SK-N-SH treated with all-trans-retinoic acid at 6 μM for 48 hours (cell line): ENCODE results near the gene SOCS3.

Source experiments
- ATAC-seq: fragments of 200-7000 bp; cut with Tn5 transposase; 3 replicates; pipeline ENCODE4 v1.9.1; 2020; ENCODE audit warnings: mild to moderate bottlenecking, moderate library complexity
- ARNTL ChIP-seq: fragments of 450-650 bp; formaldehyde crosslinking; IDR thresholded peaks from 2 replicates; pipeline ENCODE4 v1.5.0; 2020; ENCODE audit warnings: low read depth, mild to moderate bottlenecking, moderate library complexity, borderline replicate concordance
- BACH2 ChIP-seq: fragments of 250-450 bp; sonication (Bioruptor Pico); IDR thresholded peaks from 2 replicates; pipeline ENCODE4 v1.9.0; 2021; ENCODE audit warnings: mild to moderate bottlenecking, borderline replicate concordance
- CSDC2 ChIP-seq: fragments of 250-450 bp; sonication (Bioruptor Pico); IDR thresholded peaks from 2 replicates; pipeline ENCODE4 v1.5.0; 2020; ENCODE audit warnings: mild to moderate bottlenecking, moderate library complexity
- ESRRG ChIP-seq: fragments of 250-450 bp; sonication (Bioruptor Pico); IDR thresholded peaks from 2 replicates; pipeline ENCODE4 v1.6.1; 2021; ENCODE audit warnings: mild to moderate bottlenecking
- GLIS3 ChIP-seq: fragments of 250-450 bp; sonication (Bioruptor Pico); IDR thresholded peaks from 2 replicates; pipeline ENCODE4 v1.5.0; 2020; ENCODE audit warnings: mild to moderate bottlenecking, moderate library complexity
- ISL1 ChIP-seq: fragments of 250-450 bp; sonication (Bioruptor Pico); IDR thresholded peaks from 2 replicates; pipeline ENCODE4 v2.1.2; 2022; ENCODE audit warnings: mild to moderate bottlenecking, moderate library complexity
- OSR1 ChIP-seq: fragments of 250-450 bp; sonication (Bioruptor Pico); IDR thresholded peaks from 2 replicates; pipeline ENCODE4 v1.8.0; 2022; ENCODE audit warnings: moderate library complexity, mild to moderate bottlenecking, inconsistent platforms
- RARB ChIP-seq: fragments of 250-450 bp; sonication (Bioruptor Pico); IDR thresholded peaks from 2 replicates; pipeline ENCODE4 v1.8.0; 2021; ENCODE audit warnings: mild to moderate bottlenecking, moderate library complexity
- SNAI2 ChIP-seq: fragments of 250-450 bp; sonication (Bioruptor Pico); IDR thresholded peaks from 2 replicates; pipeline ENCODE4 v1.5.0; 2020; ENCODE audit warnings: mild to moderate bottlenecking, moderate library complexity
- TOX ChIP-seq: fragments of 250-450 bp; sonication (Bioruptor Pico); IDR thresholded peaks from 2 replicates; pipeline ENCODE4 v1.8.0; 2021; ENCODE audit warnings: mild to moderate bottlenecking, moderate library complexity, borderline replicate concordance
- ZC3H10 ChIP-seq: fragments of 250-450 bp; sonication (Bioruptor Pico); IDR thresholded peaks from 2 replicates; pipeline ENCODE4 v1.5.1; 2021; ENCODE audit warnings: mild to moderate bottlenecking, moderate library complexity
- ZFP3 ChIP-seq: fragments of 250-450 bp; sonication (Bioruptor Pico); IDR thresholded peaks from 2 replicates; pipeline ENCODE4 v1.5.0; 2020; ENCODE audit warnings: mild to moderate bottlenecking, moderate library complexity
- ZFP30 ChIP-seq: fragments of 450-650 bp; formaldehyde crosslinking; IDR thresholded peaks from 2 replicates; pipeline ENCODE4 v1.5.0; 2022; ENCODE audit warnings: mild to moderate bottlenecking, moderate library complexity
- TF ChIP-seq, protein P1 (sequence below): fragments of 250-450 bp; sonication (Bioruptor Pico); IDR thresholded peaks from 2 replicates; pipeline ENCODE4 v1.5.1; 2020; ENCODE audit warnings: low read depth, mild to moderate bottlenecking, moderate library complexity
- TF ChIP-seq, protein P2 (sequence below): fragments of 250-450 bp; sonication (Bioruptor Pico); IDR thresholded peaks from 2 replicates; pipeline ENCODE4 v1.5.0; 2020; ENCODE audit warnings: mild to moderate bottlenecking, moderate library complexity
- TF ChIP-seq, protein P3 (sequence below): fragments of 250-450 bp; sonication (Bioruptor Pico); IDR thresholded peaks from 2 replicates; pipeline ENCODE4 v1.8.0; 2021; ENCODE audit warnings: low read depth, mild to moderate bottlenecking, moderate library complexity, borderline replicate concordance
- TF ChIP-seq, protein P4 (sequence below): fragments of 250-450 bp; sonication (Bioruptor Pico); IDR thresholded peaks from 2 replicates; pipeline ENCODE4 v1.8.0; 2020; ENCODE audit warnings: mild to moderate bottlenecking, moderate library complexity, borderline replicate concordance

Gene SOCS3

DNA sequence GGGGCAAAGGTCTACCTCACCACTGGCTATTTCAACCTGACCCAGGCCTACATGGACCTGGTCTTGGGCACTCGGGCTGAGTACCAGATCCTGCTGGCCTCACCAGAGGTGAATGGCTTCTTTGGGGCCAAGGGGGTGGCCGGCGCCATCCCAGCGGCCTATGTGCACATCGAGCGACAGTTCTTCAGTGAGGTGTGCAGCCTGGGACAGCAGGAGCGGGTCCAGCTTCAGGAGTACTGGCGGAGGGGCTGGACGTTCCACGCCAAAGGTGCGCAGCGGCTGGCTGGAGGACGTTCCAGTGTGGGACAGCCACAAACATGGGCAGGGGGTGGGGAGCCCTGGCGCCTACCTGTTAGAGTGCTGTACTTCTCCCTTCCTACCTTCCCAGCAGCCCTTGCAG, 43.9 kb upstream of the SOCS3 start (continued):
- TF ChIP-seq RARB (CRISPR knock-in tag) (no peak), ARNTL (CRISPR knock-in tag) (no peak), OSR1 (CRISPR knock-in tag) (no peak), ZFP3 (CRISPR knock-in tag) (no peak), ESRRG (CRISPR knock-in tag) (no peak), GLIS3 (CRISPR knock-in tag) (no peak)
- TF ChIP-seq, protein P1, sequence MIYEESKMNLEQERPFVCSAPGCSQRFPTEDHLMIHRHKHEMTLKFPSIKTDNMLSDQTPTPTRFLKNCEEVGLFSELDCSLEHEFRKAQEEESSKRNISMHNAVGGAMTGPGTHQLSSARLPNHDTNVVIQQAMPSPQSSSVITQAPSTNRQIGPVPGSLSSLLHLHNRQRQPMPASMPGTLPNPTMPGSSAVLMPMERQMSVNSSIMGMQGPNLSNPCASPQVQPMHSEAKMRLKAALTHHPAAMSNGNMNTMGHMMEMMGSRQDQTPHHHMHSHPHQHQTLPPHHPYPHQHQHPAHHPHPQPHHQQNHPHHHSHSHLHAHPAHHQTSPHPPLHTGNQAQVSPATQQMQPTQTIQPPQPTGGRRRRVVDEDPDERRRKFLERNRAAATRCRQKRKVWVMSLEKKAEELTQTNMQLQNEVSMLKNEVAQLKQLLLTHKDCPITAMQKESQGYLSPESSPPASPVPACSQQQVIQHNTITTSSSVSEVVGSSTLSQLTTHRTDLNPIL (CRISPR knock-in tag) = no peak

DNA sequence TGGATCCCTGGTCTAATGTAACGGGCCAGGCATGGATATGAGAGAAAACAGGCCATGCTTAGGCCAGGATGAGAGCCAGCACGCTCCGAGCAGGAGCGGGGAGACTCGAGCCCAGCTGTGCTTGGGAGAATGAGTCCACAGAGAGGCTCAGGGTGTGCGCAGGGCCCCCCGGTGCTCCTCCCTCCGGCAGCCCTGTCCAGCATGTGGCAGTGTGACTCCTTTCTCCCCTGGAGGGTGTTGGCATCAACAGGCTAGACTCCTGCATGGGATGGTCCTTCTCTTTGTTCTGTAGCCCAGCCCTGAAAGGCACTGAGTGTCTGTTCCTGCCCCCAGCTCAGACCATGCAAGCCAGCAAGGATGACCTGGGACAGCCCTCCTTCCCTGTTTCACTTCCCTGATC, 42.0 kb upstream of the SOCS3 start:
- ATAC-seq = no peak
- TF ChIP-seq ZC3H10 (CRISPR knock-in tag) = no peak
- TF ChIP-seq, protein P2, sequence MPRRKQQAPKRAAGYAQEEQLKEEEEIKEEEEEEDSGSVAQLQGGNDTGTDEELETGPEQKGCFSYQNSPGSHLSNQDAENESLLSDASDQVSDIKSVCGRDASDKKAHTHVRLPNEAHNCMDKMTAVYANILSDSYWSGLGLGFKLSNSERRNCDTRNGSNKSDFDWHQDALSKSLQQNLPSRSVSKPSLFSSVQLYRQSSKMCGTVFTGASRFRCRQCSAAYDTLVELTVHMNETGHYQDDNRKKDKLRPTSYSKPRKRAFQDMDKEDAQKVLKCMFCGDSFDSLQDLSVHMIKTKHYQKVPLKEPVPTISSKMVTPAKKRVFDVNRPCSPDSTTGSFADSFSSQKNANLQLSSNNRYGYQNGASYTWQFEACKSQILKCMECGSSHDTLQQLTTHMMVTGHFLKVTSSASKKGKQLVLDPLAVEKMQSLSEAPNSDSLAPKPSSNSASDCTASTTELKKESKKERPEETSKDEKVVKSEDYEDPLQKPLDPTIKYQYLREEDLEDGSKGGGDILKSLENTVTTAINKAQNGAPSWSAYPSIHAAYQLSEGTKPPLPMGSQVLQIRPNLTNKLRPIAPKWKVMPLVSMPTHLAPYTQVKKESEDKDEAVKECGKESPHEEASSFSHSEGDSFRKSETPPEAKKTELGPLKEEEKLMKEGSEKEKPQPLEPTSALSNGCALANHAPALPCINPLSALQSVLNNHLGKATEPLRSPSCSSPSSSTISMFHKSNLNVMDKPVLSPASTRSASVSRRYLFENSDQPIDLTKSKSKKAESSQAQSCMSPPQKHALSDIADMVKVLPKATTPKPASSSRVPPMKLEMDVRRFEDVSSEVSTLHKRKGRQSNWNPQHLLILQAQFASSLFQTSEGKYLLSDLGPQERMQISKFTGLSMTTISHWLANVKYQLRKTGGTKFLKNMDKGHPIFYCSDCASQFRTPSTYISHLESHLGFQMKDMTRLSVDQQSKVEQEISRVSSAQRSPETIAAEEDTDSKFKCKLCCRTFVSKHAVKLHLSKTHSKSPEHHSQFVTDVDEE (CRISPR knock-in tag) = no peak
- TF ChIP-seq, protein P3, sequence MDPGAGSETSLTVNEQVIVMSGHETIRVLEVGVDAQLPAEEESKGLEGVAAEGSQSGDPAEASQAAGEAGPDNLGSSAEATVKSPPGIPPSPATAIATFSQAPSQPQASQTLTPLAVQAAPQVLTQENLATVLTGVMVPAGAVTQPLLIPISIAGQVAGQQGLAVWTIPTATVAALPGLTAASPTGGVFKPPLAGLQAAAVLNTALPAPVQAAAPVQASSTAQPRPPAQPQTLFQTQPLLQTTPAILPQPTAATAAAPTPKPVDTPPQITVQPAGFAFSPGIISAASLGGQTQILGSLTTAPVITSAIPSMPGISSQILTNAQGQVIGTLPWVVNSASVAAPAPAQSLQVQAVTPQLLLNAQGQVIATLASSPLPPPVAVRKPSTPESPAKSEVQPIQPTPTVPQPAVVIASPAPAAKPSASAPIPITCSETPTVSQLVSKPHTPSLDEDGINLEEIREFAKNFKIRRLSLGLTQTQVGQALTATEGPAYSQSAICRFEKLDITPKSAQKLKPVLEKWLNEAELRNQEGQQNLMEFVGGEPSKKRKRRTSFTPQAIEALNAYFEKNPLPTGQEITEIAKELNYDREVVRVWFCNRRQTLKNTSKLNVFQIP (CRISPR knock-in tag) = no peak
- TF ChIP-seq, protein P1 (CRISPR knock-in tag) = no peak
- no peak for TF ChIP-seq CSDC2 (CRISPR knock-in tag)
- TF ChIP-seq BACH2 (CRISPR knock-in tag) = no peak
- no peak for TF ChIP-seq TOX (CRISPR knock-in tag)
- TF ChIP-seq ARNTL (CRISPR knock-in tag) = no peak
- no peak for TF ChIP-seq ZFP30 (CRISPR knock-in tag)
- no peak for TF ChIP-seq ISL1 (CRISPR knock-in tag)

DNA sequence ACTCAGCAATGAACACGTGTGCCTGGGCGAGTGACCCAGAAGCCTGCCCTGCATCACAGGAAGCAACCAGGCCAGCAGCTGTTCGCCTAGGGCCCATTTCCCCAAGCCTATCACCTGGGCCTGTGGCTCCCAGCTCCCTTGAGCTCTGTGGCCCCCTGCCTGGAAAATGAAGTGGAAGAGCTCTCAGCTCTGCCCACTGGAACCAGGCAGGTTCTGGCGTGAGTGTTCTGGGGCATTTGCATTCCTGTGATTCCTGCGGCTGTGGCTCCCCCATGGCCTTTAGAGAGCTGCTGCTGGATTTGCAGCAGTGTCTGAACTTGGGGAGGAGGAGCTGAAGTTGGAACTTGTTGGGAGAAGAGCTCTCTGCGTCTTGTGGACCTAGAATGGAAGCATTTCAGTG, 41.4 kb upstream of the SOCS3 start:
- TF ChIP-seq, protein P1 (CRISPR knock-in tag) = no peak
- no peak for ATAC-seq

DNA sequence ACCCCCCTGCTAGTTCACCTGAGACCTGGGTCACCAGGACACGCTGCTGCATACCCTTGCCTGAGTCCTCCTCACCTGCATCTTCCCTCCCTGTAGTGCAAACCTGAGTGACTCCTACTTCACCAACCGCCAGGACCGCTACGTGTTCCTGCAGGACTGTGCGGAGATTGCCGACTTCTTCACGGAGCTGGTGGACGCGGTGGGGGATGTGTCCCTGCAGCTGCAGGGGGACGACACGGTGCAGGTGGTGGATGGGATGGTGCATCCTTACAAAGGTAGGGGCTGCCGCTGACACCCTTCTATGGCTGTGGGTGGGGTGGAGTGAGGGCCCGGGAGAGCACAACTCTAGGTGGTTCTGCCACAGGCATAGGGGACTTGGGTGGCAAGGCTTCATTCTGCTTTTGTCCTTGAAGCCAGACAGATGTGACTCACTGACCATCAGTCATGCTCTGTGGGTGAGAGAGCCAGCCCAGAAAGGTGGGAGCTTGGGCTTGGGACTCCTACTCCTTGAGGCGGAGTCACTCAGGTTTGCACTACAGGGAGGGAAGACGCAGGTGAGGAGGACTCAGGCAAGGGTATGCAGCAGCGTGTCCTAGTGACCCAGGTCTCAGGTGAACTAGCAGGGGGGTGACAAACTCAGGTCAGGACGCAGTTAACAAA, 40.8 kb upstream of the SOCS3 start:
- TF ChIP-seq, protein P4, sequence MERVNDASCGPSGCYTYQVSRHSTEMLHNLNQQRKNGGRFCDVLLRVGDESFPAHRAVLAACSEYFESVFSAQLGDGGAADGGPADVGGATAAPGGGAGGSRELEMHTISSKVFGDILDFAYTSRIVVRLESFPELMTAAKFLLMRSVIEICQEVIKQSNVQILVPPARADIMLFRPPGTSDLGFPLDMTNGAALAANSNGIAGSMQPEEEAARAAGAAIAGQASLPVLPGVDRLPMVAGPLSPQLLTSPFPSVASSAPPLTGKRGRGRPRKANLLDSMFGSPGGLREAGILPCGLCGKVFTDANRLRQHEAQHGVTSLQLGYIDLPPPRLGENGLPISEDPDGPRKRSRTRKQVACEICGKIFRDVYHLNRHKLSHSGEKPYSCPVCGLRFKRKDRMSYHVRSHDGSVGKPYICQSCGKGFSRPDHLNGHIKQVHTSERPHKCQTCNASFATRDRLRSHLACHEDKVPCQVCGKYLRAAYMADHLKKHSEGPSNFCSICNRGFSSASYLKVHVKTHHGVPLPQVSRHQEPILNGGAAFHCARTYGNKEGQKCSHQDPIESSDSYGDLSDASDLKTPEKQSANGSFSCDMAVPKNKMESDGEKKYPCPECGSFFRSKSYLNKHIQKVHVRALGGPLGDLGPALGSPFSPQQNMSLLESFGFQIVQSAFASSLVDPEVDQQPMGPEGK (CRISPR knock-in tag) = no peak
- no peak for TF ChIP-seq CSDC2 (CRISPR knock-in tag)
- TF ChIP-seq SNAI2 = no peak
- no peak for TF ChIP-seq ISL1 (CRISPR knock-in tag)
- no peak for TF ChIP-seq ZFP30 (CRISPR knock-in tag)
- TF ChIP-seq GLIS3 (CRISPR knock-in tag) = no peak
- no peak for ATAC-seq
